Pons (tissue), 1 donor: ENCODE data around the gene RBMS2.
"Not testable (repeated sequence)": the region's sequence is repeated elsewhere in the genome, so short reads cannot be mapped to it uniquely, and the experiment has no call there.

Experiments
- DNase-seq: peaks from one replicate; pipeline ENCODE4 v3.0.0-alpha.2; 2016; ENCODE audit warnings: low spot score

Gene RBMS2, protein sequence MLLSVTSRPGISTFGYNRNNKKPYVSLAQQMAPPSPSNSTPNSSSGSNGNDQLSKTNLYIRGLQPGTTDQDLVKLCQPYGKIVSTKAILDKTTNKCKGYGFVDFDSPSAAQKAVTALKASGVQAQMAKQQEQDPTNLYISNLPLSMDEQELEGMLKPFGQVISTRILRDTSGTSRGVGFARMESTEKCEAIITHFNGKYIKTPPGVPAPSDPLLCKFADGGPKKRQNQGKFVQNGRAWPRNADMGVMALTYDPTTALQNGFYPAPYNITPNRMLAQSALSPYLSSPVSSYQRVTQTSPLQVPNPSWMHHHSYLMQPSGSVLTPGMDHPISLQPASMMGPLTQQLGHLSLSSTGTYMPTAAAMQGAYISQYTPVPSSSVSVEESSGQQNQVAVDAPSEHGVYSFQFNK

DNA sequence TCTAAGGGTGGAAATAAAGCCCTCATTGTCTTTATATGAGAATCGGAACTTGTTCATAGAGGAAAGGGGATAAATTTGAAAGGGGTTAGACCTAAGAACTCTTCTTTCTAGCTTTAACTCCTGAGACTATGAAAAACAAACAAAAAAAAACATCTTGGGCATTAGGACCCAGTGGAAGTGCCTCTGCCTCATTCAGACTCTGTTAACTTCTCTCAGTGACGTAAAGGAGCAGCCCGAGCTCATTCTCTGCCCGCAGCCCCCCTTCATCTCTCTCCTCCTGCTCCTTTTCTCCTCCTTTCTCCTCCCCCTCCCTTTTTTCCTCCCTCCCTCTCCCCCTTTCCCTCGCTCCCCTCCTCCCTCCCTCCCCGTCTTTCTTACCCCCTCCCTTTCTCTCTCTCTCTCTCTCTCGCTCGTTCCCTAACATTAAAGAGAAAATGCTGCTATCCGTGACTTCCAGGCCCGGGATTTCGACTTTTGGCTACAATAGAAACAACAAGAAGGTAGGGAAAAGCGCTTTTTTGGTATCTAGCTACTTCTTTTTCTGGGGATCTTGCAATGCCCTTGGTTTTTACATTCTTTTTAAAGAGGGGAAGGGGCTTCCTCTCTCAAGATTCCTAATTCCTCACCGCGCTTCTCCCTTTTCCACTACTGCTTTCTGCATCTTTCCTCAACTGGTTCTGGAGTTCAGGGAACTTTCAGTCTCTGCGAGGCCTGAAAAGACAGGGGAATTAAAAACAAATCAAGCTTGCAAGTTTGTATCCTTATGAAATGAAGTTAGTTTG, at the start of gene RBMS2:
Gene RBMS2, plus strand, starts transcription at position 231 of the 782 bp plus-strand sequence. Its CDS starts 204 bp downstream, at position 435.
- peak; percentile 88 for DNase-seq

DNA sequence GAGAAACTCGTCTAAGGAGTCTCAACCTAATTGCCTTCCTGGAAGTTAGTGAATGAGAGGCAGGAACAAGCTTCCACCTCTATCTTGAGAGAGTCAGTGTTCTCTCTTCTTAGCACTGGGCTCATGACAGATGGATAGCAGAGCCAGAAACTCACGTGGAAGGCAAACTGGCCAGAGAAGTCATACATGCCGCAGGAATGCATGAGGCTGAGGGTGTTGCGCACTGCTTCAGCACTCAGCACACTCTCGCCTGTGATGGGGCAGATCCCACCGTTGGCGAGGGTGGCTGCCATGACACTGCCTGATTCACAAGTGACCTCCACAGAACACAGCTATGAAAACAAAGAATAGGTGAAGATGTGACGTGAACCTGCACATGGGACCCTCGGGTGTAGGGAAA, 47.2 kb upstream of the RBMS2 start:
- DNase-seq, result no peak

DNA sequence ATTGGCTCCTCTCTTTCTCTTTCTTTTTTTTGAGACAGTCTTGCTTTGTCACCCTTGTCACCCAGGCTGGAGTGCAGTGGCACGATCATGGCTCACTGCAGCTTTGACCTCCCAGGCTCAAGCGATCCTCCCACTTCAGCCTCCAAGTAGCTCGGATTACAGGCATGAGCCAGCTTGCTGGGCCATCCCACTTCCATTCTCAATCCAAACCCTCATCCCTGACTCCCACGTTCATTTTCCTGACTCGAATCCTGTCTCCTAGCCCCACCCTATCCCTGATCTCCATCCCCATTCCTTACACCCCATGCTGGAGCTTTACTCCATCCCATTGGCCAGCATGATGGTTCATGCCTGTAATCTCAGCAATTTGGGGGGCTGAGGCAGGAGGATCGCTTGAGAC, 45.5 kb upstream of the RBMS2 start:
- DNase-seq, result no peak

DNA sequence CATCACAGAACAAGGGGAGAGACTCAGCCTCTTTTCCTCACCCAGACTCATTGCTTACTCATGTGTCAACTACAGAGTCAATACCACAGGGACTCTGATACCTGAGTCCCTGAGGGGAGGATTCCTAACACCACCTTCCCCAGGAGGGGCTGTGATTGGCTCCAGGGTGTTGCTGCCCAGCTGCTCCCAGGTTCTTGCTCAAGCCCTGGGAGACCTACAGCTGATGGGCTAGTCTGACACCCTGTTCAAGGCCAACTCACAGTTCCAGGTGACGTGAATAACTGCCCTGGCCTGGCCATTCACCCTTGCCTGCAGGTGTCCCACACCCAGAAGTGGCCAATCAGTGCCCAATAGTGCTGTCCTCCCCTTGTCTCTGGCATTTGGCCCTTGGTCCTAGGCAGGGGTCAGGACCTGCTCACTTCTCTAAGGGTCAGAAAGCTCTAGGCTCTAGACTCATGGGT, 44.6 kb upstream of the RBMS2 start:
- no peak for DNase-seq

DNA sequence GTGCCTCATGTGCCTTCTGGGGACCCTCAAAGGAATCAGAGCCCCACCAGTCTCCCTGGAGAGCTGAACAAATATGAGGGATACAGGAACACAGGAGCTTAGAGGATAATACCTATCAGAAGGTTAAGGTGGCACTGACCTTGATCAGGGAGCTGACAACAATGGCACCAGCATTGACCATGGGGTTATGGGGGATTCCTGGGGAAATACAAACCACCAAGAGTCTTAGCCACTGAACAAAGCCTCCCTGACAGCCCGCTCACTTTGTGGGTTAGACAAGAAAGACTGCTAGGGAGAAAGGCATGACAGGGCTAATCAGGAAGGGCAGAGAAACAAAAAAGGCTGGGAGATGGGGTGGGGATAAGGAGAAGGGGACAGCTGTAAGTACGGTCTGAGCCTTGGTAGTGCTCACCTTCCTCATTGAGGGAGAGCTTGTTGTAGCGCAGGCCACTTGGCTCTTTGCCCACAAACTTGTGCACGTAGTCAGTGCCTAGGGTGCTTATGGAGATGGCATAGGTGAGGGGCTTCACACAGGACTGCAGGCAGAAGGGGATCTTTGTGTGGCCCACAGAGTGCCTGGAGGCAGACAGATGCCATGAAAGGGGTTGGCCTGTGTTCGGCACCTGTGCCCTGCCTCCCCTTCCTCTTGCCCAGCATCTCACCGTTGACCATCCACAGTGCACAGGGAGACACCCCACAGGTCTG, 43.9 kb upstream of the RBMS2 start:
- no peak for DNase-seq

DNA sequence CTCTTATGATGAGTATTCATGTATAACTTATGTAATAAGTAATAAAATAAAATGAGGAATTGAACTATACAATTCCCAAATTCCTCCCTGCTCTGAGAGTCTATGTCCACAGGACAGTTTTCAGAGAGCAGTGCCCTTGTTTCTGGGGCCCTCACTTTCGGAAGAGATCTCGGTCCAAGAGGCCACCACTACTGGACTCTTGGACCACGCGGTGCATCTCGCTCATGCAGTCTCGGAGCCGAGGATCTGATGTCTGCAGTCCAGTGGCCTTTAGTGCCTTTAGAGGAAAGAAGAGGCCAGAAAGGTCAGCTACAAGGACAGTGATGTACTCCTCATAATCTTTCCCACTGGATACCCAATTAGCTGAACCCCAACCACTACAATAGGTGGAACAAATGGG, 42.0 kb upstream of the RBMS2 start:
- DNase-seq, result no peak

DNA sequence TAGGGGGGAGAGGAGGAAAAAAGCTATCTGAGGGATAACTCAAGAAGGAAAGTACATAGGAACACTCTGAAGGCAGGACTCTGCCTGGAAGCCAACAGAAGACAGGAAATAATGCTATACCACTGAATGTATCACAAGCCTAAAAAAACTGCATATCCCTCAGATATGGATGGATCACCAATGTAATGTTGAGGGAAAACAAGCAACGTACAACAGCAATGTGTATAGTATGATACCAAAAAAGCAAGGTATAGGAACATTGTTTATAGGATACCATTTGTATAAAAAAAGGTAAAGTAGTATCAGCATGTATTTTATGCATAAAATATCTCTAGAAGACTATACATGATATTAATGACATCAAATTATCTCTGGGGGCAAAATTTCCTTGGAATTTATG, 37.1 kb upstream of the RBMS2 start:
- DNase-seq, result no peak

DNA sequence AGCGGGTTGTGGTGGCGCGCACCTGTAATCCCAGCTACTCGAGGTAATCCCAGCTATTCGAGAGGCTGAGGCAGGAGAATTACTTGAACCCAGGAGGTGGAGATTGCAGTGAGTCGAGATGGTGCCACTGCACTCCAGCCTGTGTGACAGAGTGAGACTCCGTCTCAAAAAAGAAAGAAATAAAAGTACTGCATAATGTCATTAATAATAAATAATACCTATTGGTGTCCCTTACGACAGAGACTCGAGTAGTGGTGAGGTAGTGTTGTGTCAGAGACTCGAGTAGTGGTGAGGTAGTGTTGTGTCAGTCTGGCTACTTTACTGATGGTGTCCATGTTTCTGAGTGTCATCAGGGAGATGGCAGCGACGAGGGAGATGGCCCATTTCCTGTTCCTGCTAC, 34.9 kb upstream of the RBMS2 start:
- DNase-seq, result no peak

DNA sequence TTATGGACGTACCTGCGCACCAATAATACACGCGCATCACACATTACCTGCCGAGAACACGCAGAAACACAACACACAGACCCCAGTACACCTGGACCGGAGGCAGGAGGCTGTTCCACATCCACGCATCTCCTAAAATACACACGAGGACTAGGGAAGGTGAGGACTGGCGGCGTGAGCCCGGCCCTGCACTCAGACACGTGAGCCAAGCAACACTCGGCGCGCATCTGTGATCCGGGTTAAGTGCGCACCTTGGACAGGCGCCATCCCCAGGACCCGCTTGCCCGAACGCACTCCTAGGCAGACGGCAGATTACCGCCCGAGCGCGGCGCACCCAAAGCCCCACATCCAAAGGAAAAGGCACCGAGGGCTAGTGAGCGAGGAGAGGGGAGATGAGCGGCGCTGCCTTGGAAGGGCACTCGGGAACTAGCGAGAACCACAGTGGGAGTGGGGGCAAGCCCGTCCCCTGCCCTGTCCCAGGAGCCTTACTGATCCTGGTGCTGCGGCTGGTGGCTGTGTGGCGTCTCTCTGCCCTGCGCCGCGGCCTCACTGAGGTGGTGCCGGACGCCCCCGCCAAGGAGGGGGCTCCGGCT, 34.1 kb upstream of the RBMS2 start:
- DNase-seq, result no peak

DNA sequence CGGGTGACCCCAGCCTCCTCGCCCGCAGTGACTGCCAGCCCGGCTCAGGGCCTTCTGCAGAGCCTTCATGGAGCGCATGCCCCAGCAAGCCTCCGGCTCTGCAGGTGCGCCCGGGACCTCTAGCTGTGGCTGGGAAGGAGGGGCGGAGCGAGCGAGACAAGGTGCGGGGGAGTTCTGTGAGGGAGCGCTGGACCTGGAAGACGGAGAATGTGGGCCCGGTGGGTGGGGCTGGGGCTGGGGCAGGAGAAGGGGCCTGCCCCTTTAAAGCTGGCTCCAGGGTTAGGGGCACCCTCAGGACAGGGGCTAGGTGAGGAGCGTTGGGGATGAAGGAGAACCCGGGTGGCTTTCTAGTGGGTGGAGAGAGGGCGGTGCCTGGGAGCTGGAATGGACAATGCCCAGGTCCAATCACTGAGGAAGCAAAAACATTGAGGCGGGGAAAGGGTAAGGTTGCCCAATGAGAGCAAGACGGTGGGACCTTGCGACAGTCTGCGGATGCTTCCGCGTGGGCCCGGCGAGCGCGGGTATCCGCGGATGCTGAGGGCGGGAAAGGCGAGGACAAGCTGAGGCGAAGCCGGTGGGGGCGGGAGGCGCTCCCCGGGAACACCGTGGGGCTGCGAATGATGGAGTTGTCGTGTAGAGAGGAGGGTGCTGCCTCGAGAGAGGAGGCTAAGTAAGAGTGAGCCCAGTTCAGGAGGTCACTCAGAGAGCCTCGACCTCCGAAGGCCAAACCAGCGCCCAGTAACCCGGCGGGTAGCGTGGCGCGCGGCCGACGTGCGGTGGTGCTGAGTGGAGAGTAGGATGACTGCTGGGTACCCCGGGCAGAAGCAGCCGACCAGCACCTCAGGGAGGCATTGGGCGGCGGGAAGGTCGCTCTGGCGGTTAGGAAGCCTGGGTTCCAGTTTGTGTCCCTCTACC, 33.3 kb upstream of the RBMS2 start, which contains the start of gene GLS2:
Gene GLS2, minus strand, starts transcription at position 121 of the 915 bp plus-strand sequence. Its CDS starts 43 bp downstream, at position 78.
- DNase-seq, result peak; percentile 86

DNA sequence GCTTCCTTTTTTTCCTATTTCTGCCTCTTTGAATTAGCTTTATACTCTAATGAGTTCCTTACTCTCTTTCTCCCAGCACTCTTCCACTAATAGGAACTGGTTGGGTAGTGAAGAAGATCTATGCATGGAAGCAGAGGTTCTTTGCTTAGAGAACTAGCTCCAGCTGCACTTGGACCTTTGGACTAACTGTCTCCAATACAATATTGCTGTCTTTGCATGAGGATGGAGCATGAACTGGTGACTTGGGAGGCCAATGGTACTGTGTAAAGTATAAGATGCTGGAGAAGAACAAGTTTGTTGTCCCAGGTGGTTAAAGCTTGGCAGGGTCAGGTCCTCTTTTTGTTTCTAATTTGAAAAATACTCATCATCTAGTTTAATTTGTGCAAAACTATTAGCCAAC, 31.3 kb upstream of the RBMS2 start:
- no peak for DNase-seq

DNA sequence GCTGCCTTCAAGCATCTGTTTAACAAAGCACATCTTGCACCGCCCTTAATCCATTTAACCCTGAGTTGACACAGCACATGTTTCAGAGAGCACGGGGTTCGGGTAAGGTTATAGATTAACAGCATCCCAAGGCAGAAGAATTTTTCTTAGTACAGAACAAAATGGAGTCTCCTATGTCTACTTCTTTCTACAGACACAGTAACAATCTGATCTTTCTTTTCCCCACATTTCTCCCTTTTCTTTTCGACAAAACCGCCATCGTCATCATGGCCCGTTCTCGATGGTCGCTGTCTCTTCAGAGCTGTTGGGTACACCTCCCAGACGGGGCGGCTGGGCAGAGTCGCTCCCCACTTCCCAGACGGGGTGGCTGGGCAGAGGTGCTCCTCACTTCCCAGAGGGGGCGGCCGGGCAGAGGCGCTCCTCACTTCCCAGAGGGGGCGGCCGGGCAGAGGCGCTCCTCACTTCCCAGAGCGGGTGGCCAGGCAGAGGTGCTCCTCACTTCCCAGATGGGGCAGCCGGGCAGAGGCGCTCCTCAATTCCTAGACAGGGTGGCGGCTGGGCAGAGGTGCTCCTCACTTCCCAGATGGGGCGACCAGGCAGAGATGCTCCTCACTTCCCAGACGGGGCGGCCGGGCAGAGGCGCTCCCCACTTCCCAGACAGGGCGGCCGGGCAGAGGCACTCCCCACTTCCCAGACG, 28.1 kb upstream of the RBMS2 start:
- DNase-seq, result not testable (repeated sequence)

DNA sequence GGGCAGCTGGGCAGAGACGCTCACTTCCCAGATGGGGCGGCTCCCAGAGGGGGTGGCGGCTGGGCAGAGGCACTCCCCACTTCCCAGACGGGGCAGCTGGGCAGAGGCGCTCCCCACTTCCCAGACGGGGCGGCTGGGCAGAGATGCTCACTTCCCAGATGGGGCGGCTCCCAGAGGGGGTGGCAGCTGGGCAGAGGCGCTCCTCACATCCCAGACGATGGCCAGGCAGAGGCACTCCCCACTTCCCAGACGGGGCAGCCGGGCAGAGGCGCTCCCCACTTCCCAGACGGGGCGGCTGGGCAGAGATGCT, 27.6 kb upstream of the RBMS2 start:
- not testable (repeated sequence) for DNase-seq

DNA sequence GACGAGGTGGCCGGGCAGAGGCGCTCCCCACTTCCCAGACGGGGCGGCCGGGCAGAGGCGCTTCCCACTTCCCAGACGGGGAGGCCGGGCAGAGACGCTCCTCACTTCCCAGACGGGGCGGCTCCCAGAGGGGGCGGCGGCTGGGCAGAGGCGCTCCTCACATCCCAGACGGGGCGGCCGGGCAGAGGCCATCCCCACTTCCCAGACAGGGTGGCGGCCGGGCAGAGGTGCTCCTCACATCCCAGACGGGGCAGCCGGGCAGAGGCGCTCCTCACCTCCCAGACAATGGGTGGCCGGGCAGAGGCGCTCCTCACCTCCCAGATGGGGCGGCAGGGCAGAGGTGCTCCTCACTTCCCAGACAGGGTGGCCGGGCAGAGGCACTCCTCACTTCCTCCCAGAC, 27.1 kb upstream of the RBMS2 start:
- DNase-seq, result not testable (repeated sequence)

DNA sequence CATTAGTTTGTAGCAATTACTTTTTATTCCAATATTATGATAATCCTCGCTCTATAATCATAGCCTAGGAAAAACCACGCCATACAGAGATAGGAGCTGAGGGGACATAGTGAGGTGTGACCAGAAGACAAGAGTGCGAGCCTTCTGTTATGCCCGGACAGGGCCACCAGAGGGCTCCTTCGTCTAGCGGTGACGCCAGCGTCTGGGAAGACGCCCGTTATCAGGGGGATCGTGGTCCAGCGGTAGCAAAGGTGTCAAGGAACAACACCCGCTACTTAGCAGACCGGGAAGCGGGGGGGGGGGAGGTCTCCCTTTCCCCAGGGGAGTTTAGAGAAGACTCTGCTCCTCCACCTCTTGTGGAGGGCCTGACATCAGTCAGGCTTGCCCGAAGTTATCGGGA, 24.9 kb upstream of the RBMS2 start:
- DNase-seq, result not testable (repeated sequence)

DNA sequence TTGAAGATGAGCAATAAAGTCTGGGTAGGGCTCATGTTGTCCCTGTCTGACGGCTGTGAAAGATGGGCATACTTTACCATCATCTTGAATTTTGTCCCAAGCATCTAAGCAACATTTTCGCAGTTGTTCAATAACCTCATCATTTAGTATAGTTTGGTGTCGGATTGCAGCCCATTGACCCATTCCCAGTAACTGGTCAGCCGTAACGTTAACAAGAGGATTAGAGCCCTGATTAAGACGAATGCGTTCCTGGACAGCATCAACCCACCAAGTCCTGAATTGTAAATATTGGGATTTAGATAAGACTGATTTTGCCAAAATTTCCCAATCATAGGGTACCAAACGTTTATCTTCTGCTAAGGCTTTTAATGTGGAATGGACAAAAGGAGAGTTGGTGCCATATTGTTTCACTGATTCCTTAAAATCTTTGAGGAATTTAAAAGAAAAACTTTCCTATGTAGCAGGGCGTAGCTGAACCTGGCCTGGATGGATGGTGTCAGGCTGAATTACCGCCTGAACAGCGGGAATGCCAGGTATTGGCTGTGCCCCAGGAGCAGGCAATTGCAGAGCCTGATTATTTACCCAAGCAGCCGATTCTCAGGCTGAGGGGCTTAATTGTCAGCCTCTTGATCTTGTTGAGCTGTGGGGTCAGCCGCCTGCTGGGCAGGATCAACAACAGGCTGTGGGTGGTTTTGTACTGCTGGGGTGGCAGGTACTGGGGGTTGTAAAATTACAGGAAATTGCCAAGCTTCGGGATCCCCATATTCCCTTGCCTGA, 23.3 kb upstream of the RBMS2 start:
- not testable (repeated sequence) for DNase-seq

DNA sequence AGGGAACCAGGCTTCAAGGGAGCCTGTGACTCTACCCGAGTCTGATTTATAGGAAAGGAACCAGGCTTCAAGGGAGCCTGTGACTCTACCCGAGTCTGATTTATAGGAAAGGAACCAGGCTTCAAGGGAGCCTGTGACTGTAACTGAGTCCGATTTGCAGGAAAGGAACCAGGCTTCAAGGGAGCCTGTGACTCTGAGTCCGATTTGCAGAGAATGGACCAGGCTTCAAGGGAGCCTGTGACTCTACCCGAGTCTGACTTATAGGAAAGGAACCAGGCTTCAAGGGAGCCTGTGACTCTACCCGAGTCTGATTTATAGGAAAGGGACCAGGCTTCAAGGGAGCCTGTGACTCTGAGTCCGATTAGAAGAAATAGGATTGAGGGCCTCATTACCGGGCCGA, 22.2 kb upstream of the RBMS2 start:
- DNase-seq, result not testable (repeated sequence)

DNA sequence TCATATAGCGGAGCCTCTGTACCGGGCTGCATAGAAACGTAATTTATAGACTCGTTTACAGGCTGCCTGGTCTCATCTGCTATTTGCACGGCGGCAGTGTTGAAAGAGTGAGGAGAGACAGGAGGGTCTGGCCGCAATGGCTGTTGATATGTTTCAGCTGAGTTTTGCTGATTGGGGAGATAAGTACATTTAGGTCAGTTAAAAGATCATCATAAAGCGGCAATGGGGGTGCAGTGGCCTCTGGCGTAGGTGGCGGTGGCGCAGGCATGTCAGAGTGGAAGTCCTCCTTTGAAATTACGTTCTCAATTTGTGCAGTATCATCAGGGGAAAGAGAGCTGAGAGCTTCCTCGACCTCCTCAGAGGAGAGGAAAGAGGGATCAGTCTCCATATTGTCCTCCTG, 21.7 kb upstream of the RBMS2 start:
- DNase-seq, result not testable (repeated sequence)

DNA sequence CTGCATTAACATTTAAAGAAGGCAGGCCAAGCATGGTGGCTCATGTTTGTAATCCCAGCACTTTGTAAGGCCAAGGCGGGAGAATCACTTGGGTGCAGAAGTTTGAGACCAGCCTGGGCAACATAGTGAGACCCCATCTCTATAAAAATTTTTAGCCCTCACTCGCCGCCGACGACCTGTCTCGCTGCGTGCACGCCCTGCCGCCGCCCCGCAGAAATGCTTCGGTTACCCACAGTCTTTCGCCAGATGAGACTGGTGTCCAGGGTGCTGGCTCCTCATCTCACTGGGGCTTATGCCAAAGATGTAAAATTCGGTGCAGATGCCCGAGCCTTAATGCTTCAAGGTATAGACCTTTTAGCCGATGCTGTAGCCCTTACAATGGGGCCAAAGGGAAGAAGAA, 10.8 kb upstream of the RBMS2 start:
- DNase-seq, result no peak

DNA sequence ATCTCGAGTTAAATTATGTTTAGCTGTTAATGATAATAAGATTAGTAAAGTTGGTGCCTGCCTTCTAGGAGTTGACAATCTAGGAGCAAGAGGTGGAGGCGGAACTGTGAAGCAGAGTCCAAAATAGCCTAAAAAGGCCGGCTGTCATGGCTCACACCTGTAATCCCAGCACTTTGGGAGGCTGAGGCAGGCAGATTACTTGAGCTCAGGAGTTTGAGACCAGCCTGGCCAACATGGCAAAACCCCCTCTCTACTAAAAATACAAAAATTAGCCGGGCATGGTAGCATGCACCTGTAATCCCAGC, 7.7 kb upstream of the RBMS2 start:
- DNase-seq, result not testable (repeated sequence)
